HL-60 (cell line): Measurements from ENCODE around the gene XXYLT1.

Experiments
- GABPA ChIP-seq: IDR thresholded peaks from 2 replicates; pipeline ENCODE4 v1.6.1; 2012; ENCODE audit warnings: low read depth
- POLR2AphosphoS5 ChIP-seq: IDR thresholded peaks from 2 replicates; pipeline ENCODE4 v1.6.1; 2012; ENCODE audit warnings: low read depth
- SPI1 ChIP-seq: IDR thresholded peaks from 2 replicates; pipeline ENCODE4 v1.6.1; 2012; ENCODE audit warnings: low read depth, mild to moderate bottlenecking, borderline replicate concordance
- TF ChIP-seq, protein P1 (sequence below): IDR thresholded peaks from one replicate; pipeline ENCODE4 v1.5.1; 2011; ENCODE audit warnings: low read length, control low read depth, inconsistent platforms; ENCODE audit not compliant: insufficient read depth
- TF ChIP-seq, protein P2 (sequence below): IDR thresholded peaks from 2 replicates; pipeline ENCODE4 v1.6.1; 2012; ENCODE audit warnings: low read depth; ENCODE audit not compliant: insufficient replicate concordance

DNA sequence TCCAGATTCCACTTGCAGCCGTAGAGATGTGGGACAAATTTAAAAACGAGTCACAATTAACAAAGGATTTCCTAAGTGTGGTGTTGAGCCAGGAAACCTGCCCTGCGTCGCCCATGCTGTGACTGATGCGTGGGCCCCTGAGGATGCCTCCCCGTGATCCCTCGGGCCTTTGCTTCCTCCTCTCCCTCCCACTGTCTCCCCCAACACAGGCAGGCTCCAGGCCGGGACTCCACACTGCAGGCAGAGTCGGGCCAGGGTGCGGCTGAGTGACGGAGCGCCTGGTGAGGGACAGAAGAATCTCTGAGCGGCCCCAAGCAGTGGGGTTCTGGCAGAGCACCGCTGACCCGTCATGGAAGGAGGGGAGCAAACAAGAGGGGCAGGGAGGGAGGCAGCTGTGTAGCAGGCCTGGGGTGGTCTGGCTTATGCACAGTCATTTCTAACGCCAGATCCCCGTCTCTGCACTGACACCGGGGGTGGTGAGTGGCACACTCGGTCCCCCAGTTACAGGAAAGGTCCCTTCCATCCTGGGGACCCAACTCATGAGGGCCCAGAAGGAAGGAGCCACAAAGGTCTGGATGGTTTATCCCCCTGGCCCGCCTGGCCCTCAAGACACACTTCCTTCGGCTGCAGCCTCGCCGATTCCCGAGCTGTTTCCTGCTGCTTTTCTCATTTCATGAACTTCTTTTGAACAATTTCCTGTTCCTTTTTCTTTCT is 91.0 kb downstream of the XXYLT1 start:
- TF ChIP-seq, protein P1, sequence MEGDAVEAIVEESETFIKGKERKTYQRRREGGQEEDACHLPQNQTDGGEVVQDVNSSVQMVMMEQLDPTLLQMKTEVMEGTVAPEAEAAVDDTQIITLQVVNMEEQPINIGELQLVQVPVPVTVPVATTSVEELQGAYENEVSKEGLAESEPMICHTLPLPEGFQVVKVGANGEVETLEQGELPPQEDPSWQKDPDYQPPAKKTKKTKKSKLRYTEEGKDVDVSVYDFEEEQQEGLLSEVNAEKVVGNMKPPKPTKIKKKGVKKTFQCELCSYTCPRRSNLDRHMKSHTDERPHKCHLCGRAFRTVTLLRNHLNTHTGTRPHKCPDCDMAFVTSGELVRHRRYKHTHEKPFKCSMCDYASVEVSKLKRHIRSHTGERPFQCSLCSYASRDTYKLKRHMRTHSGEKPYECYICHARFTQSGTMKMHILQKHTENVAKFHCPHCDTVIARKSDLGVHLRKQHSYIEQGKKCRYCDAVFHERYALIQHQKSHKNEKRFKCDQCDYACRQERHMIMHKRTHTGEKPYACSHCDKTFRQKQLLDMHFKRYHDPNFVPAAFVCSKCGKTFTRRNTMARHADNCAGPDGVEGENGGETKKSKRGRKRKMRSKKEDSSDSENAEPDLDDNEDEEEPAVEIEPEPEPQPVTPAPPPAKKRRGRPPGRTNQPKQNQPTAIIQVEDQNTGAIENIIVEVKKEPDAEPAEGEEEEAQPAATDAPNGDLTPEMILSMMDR: no peak
- TF ChIP-seq, protein P2, sequence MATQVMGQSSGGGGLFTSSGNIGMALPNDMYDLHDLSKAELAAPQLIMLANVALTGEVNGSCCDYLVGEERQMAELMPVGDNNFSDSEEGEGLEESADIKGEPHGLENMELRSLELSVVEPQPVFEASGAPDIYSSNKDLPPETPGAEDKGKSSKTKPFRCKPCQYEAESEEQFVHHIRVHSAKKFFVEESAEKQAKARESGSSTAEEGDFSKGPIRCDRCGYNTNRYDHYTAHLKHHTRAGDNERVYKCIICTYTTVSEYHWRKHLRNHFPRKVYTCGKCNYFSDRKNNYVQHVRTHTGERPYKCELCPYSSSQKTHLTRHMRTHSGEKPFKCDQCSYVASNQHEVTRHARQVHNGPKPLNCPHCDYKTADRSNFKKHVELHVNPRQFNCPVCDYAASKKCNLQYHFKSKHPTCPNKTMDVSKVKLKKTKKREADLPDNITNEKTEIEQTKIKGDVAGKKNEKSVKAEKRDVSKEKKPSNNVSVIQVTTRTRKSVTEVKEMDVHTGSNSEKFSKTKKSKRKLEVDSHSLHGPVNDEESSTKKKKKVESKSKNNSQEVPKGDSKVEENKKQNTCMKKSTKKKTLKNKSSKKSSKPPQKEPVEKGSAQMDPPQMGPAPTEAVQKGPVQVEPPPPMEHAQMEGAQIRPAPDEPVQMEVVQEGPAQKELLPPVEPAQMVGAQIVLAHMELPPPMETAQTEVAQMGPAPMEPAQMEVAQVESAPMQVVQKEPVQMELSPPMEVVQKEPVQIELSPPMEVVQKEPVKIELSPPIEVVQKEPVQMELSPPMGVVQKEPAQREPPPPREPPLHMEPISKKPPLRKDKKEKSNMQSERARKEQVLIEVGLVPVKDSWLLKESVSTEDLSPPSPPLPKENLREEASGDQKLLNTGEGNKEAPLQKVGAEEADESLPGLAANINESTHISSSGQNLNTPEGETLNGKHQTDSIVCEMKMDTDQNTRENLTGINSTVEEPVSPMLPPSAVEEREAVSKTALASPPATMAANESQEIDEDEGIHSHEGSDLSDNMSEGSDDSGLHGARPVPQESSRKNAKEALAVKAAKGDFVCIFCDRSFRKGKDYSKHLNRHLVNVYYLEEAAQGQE: no peak
- TF ChIP-seq SPI1: no peak
- no peak for TF ChIP-seq POLR2AphosphoS5
- TF ChIP-seq GABPA: no peak
